D721Med (cell line): ENCODE measurements around the gene COPB2.
A peak's percentile ranks its signal among the peaks of the same experiment; 100 is the strongest.

Experiments
- DNase-seq: peaks from one replicate; pipeline ENCODE4 v3.0.0; 2011; ENCODE audit warnings: low spot score; ENCODE audit not compliant: insufficient read length
- FAIRE-seq: peaks from 2 replicates; lab custom pipeline; 2011; peaks lifted over from hg19 to GRCh38; lab: Jason Lieb, UNC
- CTCF ChIP-seq: IDR thresholded peaks from 2 replicates; pipeline ENCODE4 v1.5.1; 2012; ENCODE audit warnings: mild to moderate bottlenecking, control low read depth; ENCODE audit not compliant: insufficient read depth; ENCODE audit errors: missing control alignments

COPB2 gene

GRCh38 chr3:139389552-139390368, at the start of gene COPB2:
TSS of gene COPB2 (minus strand) at chr3:139389647. CDS start at chr3:139389550, 97 bp downstream.
- no peak for TF ChIP-seq CTCF
- DNase-seq = peak; percentile 77
- FAIRE-seq = no peak

GRCh38 chr3:139434764-139435307, 45.4 kb upstream of the COPB2 start:
- FAIRE-seq (no peak), DNase-seq (no peak)
- no peak for TF ChIP-seq CTCF

DNA sequence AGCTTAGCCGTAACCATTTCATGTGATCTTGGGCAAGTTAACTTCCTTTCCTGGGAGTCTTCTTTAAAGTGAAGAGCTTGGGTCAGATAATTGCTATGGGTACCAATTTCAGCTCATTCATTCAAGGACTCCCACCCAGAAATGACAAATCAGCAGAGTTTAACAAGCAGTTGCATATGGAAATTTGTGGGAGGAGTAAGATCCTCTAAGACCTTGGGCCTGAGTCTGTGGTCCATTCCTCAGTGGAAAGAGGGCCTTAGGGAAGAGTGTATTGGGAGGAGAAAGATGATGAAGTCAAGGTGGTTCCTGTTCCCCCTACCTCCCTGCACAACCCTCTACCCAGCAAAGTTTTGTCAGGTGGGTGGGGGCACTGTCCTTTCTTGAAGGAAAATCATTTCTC, 44.8 kb upstream of the COPB2 start:
- FAIRE-seq (no peak), DNase-seq (no peak)
- no peak for TF ChIP-seq CTCF

DNA sequence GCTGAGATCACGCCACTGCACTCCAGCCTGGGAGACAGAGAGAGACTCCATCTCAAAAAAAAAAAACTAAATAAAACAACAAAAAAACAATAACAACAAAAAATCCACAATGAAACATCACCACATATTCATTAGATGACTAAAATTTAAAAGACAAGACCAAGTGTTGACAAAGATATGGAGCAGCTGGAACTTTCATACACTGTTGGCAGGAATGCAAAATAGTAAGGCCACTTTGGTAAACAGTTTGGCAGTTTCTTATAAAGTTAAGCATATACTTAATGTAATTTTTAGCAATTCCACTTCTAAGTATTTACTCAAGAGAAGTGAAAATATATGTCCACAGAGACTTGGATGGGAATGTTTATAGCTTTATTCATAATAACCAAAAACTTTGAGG, 43.6 kb upstream of the COPB2 start:
- FAIRE-seq (no peak), DNase-seq (no peak)
- no peak for TF ChIP-seq CTCF

DNA sequence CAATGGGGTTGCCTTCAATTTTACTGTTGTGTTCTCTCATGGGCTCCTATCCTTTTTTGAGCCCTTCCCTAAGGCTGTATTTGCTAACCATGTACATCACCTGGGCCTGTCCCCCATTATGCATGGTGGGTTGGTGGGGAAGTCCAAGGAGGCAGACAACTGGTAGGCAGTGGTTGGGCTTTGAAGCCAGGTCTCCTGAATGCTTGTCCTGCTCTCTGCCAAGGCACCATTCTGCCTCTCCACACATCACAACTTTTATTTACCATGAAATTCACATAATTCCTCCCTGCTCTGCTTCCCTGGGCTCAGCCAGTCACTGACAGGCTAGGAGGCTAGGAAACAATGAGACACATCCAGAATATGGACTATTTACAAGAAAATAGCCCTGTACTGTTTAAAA, 41.0 kb upstream of the COPB2 start:
- no peak for TF ChIP-seq CTCF

GRCh38 chr3:139427283-139428060, 38.0 kb upstream of the COPB2 start:
- DNase-seq (no peak), FAIRE-seq (peak; percentile 66)
- TF ChIP-seq CTCF = peak; percentile 89

More for the DNA sequence above, 41.0 kb upstream of the COPB2 start:
- FAIRE-seq (no peak), DNase-seq (no peak)
